Epithelial cell of esophagus (primary cell): ENCODE results near the gene HEPN1.

Experiments
- DNase-seq: peaks from one replicate; pipeline ENCODE4 v3.0.0; 2010; ENCODE audit warnings: low read depth
- H3K4me3 ChIP-seq: 2 replicates; pipeline ENCODE4 v1.5.1; 2011; ENCODE audit warnings: mild to moderate bottlenecking, low read length, control low read depth
- TF ChIP-seq, protein P1 (sequence below): IDR thresholded peaks from 2 replicates; pipeline ENCODE4 v1.5.1; 2011; ENCODE audit warnings: low read depth, mild to moderate bottlenecking, low read length, control low read depth, inconsistent platforms; ENCODE audit not compliant: insufficient read depth; ENCODE audit errors: missing control alignments

HEPN1 gene

DNA sequence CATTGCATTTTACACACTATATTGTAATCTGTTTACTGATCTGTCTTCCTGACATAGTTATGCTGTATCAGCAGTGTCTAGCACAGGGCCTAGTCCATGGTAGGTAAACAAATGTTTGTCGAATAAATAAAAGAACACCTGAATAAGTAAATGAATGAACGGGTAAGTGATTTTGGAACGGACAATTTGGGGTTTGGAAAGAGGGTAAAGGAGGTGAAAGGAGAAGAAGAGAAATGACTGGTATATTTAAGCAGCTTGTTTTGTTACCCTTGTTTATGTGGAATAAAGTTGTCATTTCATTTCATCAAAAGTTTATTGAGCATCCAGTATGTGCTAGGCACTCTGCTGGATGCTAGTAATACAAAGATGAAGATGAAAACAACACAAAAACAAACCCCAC lies at the start of gene HEPN1:
Gene HEPN1, plus strand, starts transcription at position 301 of the 400 bp plus-strand sequence.
- TF ChIP-seq, protein P1, sequence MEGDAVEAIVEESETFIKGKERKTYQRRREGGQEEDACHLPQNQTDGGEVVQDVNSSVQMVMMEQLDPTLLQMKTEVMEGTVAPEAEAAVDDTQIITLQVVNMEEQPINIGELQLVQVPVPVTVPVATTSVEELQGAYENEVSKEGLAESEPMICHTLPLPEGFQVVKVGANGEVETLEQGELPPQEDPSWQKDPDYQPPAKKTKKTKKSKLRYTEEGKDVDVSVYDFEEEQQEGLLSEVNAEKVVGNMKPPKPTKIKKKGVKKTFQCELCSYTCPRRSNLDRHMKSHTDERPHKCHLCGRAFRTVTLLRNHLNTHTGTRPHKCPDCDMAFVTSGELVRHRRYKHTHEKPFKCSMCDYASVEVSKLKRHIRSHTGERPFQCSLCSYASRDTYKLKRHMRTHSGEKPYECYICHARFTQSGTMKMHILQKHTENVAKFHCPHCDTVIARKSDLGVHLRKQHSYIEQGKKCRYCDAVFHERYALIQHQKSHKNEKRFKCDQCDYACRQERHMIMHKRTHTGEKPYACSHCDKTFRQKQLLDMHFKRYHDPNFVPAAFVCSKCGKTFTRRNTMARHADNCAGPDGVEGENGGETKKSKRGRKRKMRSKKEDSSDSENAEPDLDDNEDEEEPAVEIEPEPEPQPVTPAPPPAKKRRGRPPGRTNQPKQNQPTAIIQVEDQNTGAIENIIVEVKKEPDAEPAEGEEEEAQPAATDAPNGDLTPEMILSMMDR = no peak
- H3K4me3 ChIP-seq = no peak within 1 kb of the TSS
- DNase-seq = no peak

DNA sequence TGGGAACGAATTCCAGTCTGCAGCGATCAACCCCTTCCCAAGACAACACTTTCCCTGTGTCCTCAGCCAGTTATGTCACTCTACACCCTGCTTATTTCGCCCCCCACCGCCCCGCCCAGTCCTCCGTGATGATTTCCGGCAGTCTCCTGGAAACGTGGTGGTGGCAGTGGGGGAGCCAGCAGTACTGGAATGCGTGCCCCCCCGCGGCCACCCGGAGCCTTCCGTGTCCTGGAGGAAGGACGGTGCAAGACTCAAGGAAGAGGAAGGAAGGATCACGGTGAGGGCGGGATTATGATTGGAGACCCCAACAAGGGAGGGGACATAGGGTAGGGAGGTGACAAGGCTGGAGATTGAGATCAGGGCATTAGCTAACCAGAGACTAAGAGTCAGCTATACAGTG lies 49.7 kb upstream of the HEPN1 start:
- DNase-seq = no peak
- no peak overlapping the region for H3K4me3 ChIP-seq
- TF ChIP-seq, protein P1 = no peak

DNA sequence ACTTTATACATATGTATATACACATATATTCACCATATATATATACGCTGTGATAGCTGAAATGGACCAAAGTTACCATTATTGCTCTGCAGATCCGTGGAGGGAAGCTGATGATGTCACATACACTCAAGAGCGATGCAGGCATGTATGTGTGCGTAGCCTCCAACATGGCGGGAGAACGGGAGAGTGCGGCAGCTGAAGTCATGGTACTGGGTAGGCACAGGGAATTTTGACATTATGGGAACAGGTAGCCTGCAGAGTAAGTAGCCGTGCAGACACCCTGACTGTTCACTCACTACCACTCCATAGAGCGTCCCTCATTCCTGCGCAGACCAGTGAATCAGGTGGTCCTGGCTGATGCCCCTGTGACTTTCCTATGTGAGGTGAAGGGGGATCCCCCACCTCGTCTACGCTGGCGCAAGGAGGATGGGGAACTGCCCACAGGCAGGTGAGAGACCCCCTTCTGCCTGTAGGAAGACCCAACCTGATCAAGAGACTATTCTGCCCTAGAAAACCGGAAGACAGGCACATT lies 49.1 kb upstream of the HEPN1 start:
- DNase-seq = no peak
- no peak overlapping the region for H3K4me3 ChIP-seq

DNA sequence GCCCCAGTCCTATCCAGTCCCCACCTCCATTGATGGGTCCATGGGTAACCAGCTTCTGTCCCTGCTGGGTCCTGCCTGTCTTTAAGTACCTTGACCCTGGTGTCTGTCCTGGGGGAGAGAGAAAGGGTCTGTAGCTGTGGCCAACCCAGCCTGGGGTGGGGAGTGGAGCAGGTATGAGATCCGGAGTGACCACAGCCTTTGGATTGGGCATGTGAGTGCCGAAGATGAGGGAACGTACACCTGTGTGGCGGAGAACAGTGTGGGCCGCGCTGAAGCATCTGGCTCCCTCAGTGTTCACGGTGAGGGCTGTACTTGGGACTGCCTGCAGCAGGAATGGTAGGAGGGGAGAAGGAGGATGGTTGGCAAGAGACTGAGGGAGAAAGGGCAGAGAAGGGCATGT lies 48.6 kb upstream of the HEPN1 start:
- TF ChIP-seq, protein P1 = no peak
- H3K4me3 ChIP-seq = no peak overlapping the region
- no peak for DNase-seq

More for the DNA sequence above, 49.1 kb upstream of the HEPN1 start:
- TF ChIP-seq, protein P1 = no peak

DNA sequence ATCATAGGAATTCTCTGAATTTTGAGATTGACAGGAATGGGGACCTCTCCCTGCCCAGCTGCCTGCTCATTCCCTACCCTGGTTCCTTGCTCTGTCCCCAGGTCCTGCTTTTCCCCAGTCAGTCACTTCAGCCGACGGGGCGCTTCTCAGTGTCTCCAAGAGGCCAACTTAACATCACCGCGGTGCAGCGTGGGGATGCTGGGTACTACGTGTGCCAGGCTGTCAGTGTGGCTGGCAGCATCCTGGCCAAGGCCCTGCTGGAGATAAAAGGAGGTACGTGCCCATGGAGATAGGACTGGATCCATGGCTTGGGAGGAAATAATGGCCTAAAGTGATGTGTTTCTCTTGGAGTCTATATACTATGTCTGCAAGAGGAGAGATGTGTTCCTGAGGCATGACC lies 46.8 kb upstream of the HEPN1 start:
- TF ChIP-seq, protein P1 = no peak
- no peak for DNase-seq
- no peak overlapping the region for H3K4me3 ChIP-seq

DNA sequence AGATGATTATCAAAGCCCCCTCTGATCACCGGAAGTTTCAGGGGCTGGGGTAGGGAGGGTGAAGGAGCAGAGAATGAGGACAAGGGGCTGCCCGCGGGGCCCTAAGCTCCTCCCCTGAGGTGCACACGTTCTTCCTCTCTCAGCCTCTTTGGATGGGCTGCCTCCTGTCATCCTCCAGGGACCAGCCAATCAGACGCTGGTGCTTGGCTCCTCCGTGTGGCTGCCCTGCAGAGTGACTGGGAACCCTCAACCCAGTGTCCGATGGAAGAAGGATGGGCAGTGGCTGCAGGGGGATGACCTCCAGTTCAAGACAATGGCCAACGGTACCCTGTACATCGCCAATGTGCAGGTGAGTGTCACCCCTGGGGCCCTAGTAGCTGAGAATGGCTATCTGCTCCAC lies 46.3 kb upstream of the HEPN1 start:
- H3K4me3 ChIP-seq = no peak overlapping the region
- DNase-seq = no peak
- TF ChIP-seq, protein P1 = no peak

DNA sequence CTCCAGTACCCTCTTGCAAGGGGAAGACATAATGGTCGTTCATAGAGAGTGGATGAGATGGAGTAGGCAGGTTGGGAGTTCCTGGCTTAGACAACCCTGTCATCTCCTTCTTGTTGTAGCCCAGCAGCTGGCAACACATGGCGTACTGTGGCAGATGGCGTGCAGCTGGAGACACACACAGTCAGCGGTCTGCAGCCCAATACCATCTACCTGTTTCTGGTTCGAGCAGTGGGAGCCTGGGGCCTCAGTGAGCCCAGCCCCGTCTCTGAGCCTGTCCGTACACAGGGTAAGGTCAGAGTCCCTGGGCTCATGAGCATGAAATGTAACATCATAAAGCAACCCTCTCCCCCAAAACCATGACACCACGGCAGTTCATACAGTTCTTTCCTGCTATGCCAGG lies 45.1 kb upstream of the HEPN1 start:
- TF ChIP-seq, protein P1 = no peak
- DNase-seq = no peak
- no peak overlapping the region for H3K4me3 ChIP-seq
